ENCODE data around the gene RAB3C. TPM values are rescaled to one million over a fixed set of nuclear protein-coding genes. Genes with fewer than 3 reads are reported as not detected.

Gene RAB3C
- total RNA-seq, 2 experiments from 2014 or later, result not detected

- ChIA-PET CTCF (no interaction called here), POLR2A (no interaction called here)
- TF ChIP-seq, protein P1, sequence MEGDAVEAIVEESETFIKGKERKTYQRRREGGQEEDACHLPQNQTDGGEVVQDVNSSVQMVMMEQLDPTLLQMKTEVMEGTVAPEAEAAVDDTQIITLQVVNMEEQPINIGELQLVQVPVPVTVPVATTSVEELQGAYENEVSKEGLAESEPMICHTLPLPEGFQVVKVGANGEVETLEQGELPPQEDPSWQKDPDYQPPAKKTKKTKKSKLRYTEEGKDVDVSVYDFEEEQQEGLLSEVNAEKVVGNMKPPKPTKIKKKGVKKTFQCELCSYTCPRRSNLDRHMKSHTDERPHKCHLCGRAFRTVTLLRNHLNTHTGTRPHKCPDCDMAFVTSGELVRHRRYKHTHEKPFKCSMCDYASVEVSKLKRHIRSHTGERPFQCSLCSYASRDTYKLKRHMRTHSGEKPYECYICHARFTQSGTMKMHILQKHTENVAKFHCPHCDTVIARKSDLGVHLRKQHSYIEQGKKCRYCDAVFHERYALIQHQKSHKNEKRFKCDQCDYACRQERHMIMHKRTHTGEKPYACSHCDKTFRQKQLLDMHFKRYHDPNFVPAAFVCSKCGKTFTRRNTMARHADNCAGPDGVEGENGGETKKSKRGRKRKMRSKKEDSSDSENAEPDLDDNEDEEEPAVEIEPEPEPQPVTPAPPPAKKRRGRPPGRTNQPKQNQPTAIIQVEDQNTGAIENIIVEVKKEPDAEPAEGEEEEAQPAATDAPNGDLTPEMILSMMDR (IDR thresholded peaks at IDR 0.05), result no peak
- Histone ChIP-seq H3K4me3 (ENCODE audit: low read length) (no peak overlapping the region), H3K9me3 (ENCODE audit: control insufficient read depth in 1 of 2, insufficient read depth in 1 of 2, low read length in 2 of 2) (no peaks in the 10 kb centered on the region), H3K36me3 (ENCODE audit: insufficient read depth, low read length) (no peaks in the 10 kb centered on the region), H3K4me1 (ENCODE audit: insufficient read depth, low read length) (no peaks in the 10 kb centered on the region), H3K27ac (ENCODE audit: low read depth in 1 of 2, low read length in 2 of 2) (no peak overlapping the region), H3K27me3 (ENCODE audit: control insufficient read depth in 1 of 2, insufficient read depth in 2 of 2, low read length in 2 of 2) (no peaks in the 10 kb centered on the region)
- DNase-seq, result no peak
- intact Hi-C loops (cut with DNase I, micrococcal nuclease), result no loop called here
- Mint-ChIP-seq H3K4me1 (ENCODE audit: low read depth) (no peaks in the 10 kb centered on the region), H3K4me3 (no peak overlapping the region), H3K36me3 (ENCODE audit: low read depth) (no peaks in the 10 kb centered on the region), H3K27me3 (peaks cover 9% of the 10 kb centered on the region), H3K27ac (no peak overlapping the region), H3K9me3 (peaks cover 3% of the 10 kb centered on the region)
- no peak for ATAC-seq (ENCODE audit: poor library complexity)
These were observed 131.2 kb downstream of the RAB3C start for GRCh38 chr5:58714046-58714445.

GRCh38 chr5:58715997-58716656 is 133.3 kb downstream of the RAB3C start:
- Mint-ChIP-seq H3K36me3 (ENCODE audit: low read depth) (no peaks in the 10 kb centered on the region), H3K27ac (no peak overlapping the region), H3K4me1 (ENCODE audit: low read depth) (no peaks in the 10 kb centered on the region), H3K27me3 (peaks cover 5% of the 10 kb centered on the region), H3K4me3 (no peak overlapping the region), H3K9me3 (peaks cover 3% of the 10 kb centered on the region)
- ChIA-PET POLR2A (no interaction called here), CTCF (interaction anchor here (0.7 kb wide), 1 partner anchor 254 kb away, joined by 3 read pairs; no protein-coding TSS in a partner anchor)
- Histone ChIP-seq H3K36me3 (ENCODE audit: insufficient read depth, low read length) (no peaks in the 10 kb centered on the region), H3K27ac (ENCODE audit: low read depth in 1 of 2, low read length in 2 of 2) (no peak overlapping the region), H3K4me3 (ENCODE audit: low read length) (no peak overlapping the region), H3K27me3 (ENCODE audit: control insufficient read depth in 1 of 2, insufficient read depth in 2 of 2, low read length in 2 of 2) (no peaks in the 10 kb centered on the region), H3K9me3 (ENCODE audit: control insufficient read depth in 1 of 2, insufficient read depth in 1 of 2, low read length in 2 of 2) (no peaks in the 10 kb centered on the region), H3K4me1 (ENCODE audit: insufficient read depth, low read length) (no peaks in the 10 kb centered on the region)
- DNase-seq (no peak), ATAC-seq (ENCODE audit: poor library complexity) (no peak)
- intact Hi-C loops (cut with DNase I, micrococcal nuclease), result no loop called here
- TF ChIP-seq, protein P1 (IDR thresholded peaks at IDR 0.05), result no peak

DNA sequence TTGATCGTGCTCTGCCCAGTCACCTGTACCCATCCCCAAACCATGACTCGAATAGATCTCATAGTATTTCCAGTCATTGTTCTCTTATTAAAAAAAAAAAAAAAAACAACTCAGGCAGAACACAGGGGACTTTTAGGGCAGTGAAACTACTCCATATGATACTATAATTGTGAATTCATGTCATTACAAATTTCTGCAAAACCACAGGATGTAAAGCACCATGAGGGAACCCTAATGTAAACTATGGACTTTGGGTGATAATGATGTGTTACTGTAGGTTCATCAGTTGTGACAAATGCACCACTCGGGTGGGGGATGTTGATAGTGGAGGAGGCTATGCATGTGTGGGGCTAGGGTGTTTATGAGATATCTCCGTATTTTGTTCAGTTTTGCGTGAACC is 133.8 kb downstream of the RAB3C start:
- Mint-ChIP-seq H3K4me3 (no peak overlapping the region), H3K9me3 (peaks cover 3% of the 10 kb centered on the region), H3K36me3 (ENCODE audit: low read depth) (no peaks in the 10 kb centered on the region), H3K27me3 (peaks cover 5% of the 10 kb centered on the region), H3K27ac (no peak overlapping the region), H3K4me1 (ENCODE audit: low read depth) (no peaks in the 10 kb centered on the region)
- CTCF ChIA-PET, result interaction anchor here (0.7 kb wide), 1 partner anchor 254 kb away, joined by 3 read pairs; no protein-coding TSS in a partner anchor
- POLR2A ChIA-PET, result no interaction called here
- TF ChIP-seq, protein P1 (IDR thresholded peaks at IDR 0.05), result no peak
- ATAC-seq (ENCODE audit: poor library complexity) (no peak), DNase-seq (no peak)
- Histone ChIP-seq H3K9me3 (ENCODE audit: control insufficient read depth in 1 of 2, insufficient read depth in 1 of 2, low read length in 2 of 2) (no peaks in the 10 kb centered on the region), H3K27me3 (ENCODE audit: control insufficient read depth in 1 of 2, insufficient read depth in 2 of 2, low read length in 2 of 2) (no peaks in the 10 kb centered on the region), H3K4me1 (ENCODE audit: insufficient read depth, low read length) (no peaks in the 10 kb centered on the region), H3K4me3 (ENCODE audit: low read length) (no peak overlapping the region), H3K36me3 (ENCODE audit: insufficient read depth, low read length) (no peaks in the 10 kb centered on the region), H3K27ac (ENCODE audit: low read depth in 1 of 2, low read length in 2 of 2) (no peak overlapping the region)
- intact Hi-C loops (cut with DNase I, micrococcal nuclease), result no loop called here

All from CD4-positive, alpha-beta T cell (primary cell).